SK-N-SH treated with all-trans-retinoic acid at 6 μM for 48 hours (cell line): ENCODE measurements around the gene KRT17.

Source experiments
- ATAC-seq: fragments of 200-7000 bp; cut with Tn5 transposase; 3 replicates; pipeline ENCODE4 v1.9.1; 2020; ENCODE audit warnings: mild to moderate bottlenecking, moderate library complexity
- ARNTL ChIP-seq: fragments of 450-650 bp; formaldehyde crosslinking; IDR thresholded peaks from 2 replicates; pipeline ENCODE4 v1.5.0; 2020; ENCODE audit warnings: low read depth, mild to moderate bottlenecking, moderate library complexity, borderline replicate concordance
- BACH2 ChIP-seq: fragments of 250-450 bp; sonication (Bioruptor Pico); IDR thresholded peaks from 2 replicates; pipeline ENCODE4 v1.9.0; 2021; ENCODE audit warnings: mild to moderate bottlenecking, borderline replicate concordance
- CREB5 ChIP-seq: fragments of 250-450 bp; sonication (Bioruptor Pico); IDR thresholded peaks from 2 replicates; pipeline ENCODE4 v1.5.1; 2020; ENCODE audit warnings: low read depth, mild to moderate bottlenecking, moderate library complexity
- CSDC2 ChIP-seq: fragments of 250-450 bp; sonication (Bioruptor Pico); IDR thresholded peaks from 2 replicates; pipeline ENCODE4 v1.5.0; 2020; ENCODE audit warnings: mild to moderate bottlenecking, moderate library complexity
- CSRNP3 ChIP-seq: fragments of 250-450 bp; sonication (Bioruptor Pico); IDR thresholded peaks from 2 replicates; pipeline ENCODE4 v1.5.1; 2021; ENCODE audit warnings: mild to moderate bottlenecking, moderate library complexity
- ESRRG ChIP-seq: fragments of 250-450 bp; sonication (Bioruptor Pico); IDR thresholded peaks from 2 replicates; pipeline ENCODE4 v1.6.1; 2021; ENCODE audit warnings: mild to moderate bottlenecking
- GLIS3 ChIP-seq: fragments of 250-450 bp; sonication (Bioruptor Pico); IDR thresholded peaks from 2 replicates; pipeline ENCODE4 v1.5.0; 2020; ENCODE audit warnings: mild to moderate bottlenecking, moderate library complexity
- ISL1 ChIP-seq: fragments of 250-450 bp; sonication (Bioruptor Pico); IDR thresholded peaks from 2 replicates; pipeline ENCODE4 v2.1.2; 2022; ENCODE audit warnings: mild to moderate bottlenecking, moderate library complexity
- OSR1 ChIP-seq: fragments of 250-450 bp; sonication (Bioruptor Pico); IDR thresholded peaks from 2 replicates; pipeline ENCODE4 v1.8.0; 2022; ENCODE audit warnings: moderate library complexity, mild to moderate bottlenecking, inconsistent platforms
- PATZ1 ChIP-seq: fragments of 250-450 bp; sonication (Bioruptor Pico); IDR thresholded peaks from 2 replicates; pipeline ENCODE4 v1.8.0; 2020; ENCODE audit warnings: mild to moderate bottlenecking, moderate library complexity, borderline replicate concordance
- POU6F1 ChIP-seq: fragments of 250-450 bp; sonication (Bioruptor Pico); IDR thresholded peaks from 2 replicates; pipeline ENCODE4 v1.8.0; 2021; ENCODE audit warnings: low read depth, mild to moderate bottlenecking, moderate library complexity, borderline replicate concordance
- PPARA ChIP-seq: fragments of 250-450 bp; sonication (Bioruptor Pico); IDR thresholded peaks from 2 replicates; pipeline ENCODE4 v1.5.0; 2020; ENCODE audit warnings: mild to moderate bottlenecking, borderline replicate concordance
- RARB ChIP-seq: fragments of 250-450 bp; sonication (Bioruptor Pico); IDR thresholded peaks from 2 replicates; pipeline ENCODE4 v1.8.0; 2021; ENCODE audit warnings: mild to moderate bottlenecking, moderate library complexity
- TCF4 ChIP-seq: fragments of 250-450 bp; sonication (Bioruptor Pico); IDR thresholded peaks from 2 replicates; pipeline ENCODE4 v1.8.0; 2021; ENCODE audit warnings: mild to moderate bottlenecking, moderate library complexity, borderline replicate concordance
- TOX ChIP-seq: fragments of 250-450 bp; sonication (Bioruptor Pico); IDR thresholded peaks from 2 replicates; pipeline ENCODE4 v1.8.0; 2021; ENCODE audit warnings: mild to moderate bottlenecking, moderate library complexity, borderline replicate concordance
- TSHZ2 ChIP-seq: fragments of 250-450 bp; sonication (Bioruptor Pico); IDR thresholded peaks from 2 replicates; pipeline ENCODE4 v1.5.0; 2020; ENCODE audit warnings: mild to moderate bottlenecking, moderate library complexity
- ZC3H10 ChIP-seq: fragments of 250-450 bp; sonication (Bioruptor Pico); IDR thresholded peaks from 2 replicates; pipeline ENCODE4 v1.5.1; 2021; ENCODE audit warnings: mild to moderate bottlenecking, moderate library complexity
- ZFP3 ChIP-seq: fragments of 250-450 bp; sonication (Bioruptor Pico); IDR thresholded peaks from 2 replicates; pipeline ENCODE4 v1.5.0; 2020; ENCODE audit warnings: mild to moderate bottlenecking, moderate library complexity
- ZFP30 ChIP-seq: fragments of 450-650 bp; formaldehyde crosslinking; IDR thresholded peaks from 2 replicates; pipeline ENCODE4 v1.5.0; 2022; ENCODE audit warnings: mild to moderate bottlenecking, moderate library complexity
- ZNF565 ChIP-seq: fragments of 450-650 bp; formaldehyde crosslinking; conservative IDR thresholded peaks from 2 replicates; pipeline ENCODE4 v1.5.0; 2020; ENCODE audit warnings: low read depth, mild to moderate bottlenecking, moderate library complexity
- ZNF8 ChIP-seq: fragments of 450-650 bp; formaldehyde crosslinking; IDR thresholded peaks from 2 replicates; pipeline ENCODE4 v1.5.0; 2020; ENCODE audit warnings: mild to moderate bottlenecking, moderate library complexity

The KRT17 gene

GRCh38 chr17:41592601-41593305, 31.6 kb downstream of the KRT17 start (continued):
- no peak for TF ChIP-seq CREB5
- no peak for TF ChIP-seq CSRNP3 (CRISPR knock-in tag)

GRCh38 chr17:41589301-41589700, 35.1 kb downstream of the KRT17 start:
- no peak for ATAC-seq
- TF ChIP-seq ZC3H10 (no peak), ZFP30 (CRISPR knock-in tag) (no peak), TCF4 (no peak), TOX (CRISPR knock-in tag) (no peak), RARB (CRISPR knock-in tag) (no peak), ZNF565 (CRISPR knock-in tag) (no peak), CSDC2 (CRISPR knock-in tag) (no peak)

- ATAC-seq: no peak
- no peak for TF ChIP-seq ZNF565 (CRISPR knock-in tag)
- no peak for TF ChIP-seq PPARA (CRISPR knock-in tag)
- no peak for TF ChIP-seq BACH2 (CRISPR knock-in tag)
- TF ChIP-seq, all 23 proteins: peak for 0
These were observed 36.1 kb downstream of the KRT17 start for GRCh38 chr17:41588126-41588810.

- TF ChIP-seq TOX (CRISPR knock-in tag): no peak
- no peak for TF ChIP-seq OSR1
- no peak for TF ChIP-seq TCF4
- no peak for TF ChIP-seq BACH2 (CRISPR knock-in tag)
- no peak for TF ChIP-seq ZFP3 (CRISPR knock-in tag)
- TF ChIP-seq CREB5: no peak
- no peak for TF ChIP-seq PATZ1 (CRISPR knock-in tag)
- TF ChIP-seq POU6F1: no peak
- no peak for TF ChIP-seq ZFP30 (CRISPR knock-in tag)
- TF ChIP-seq TSHZ2: no peak
- no peak for TF ChIP-seq CSRNP3 (CRISPR knock-in tag)
- TF ChIP-seq ZNF565 (CRISPR knock-in tag): no peak
- no peak for TF ChIP-seq ESRRG (CRISPR knock-in tag)
- TF ChIP-seq PPARA (CRISPR knock-in tag): no peak
- TF ChIP-seq CSDC2 (CRISPR knock-in tag): no peak
- no peak for TF ChIP-seq ARNTL (CRISPR knock-in tag)
- TF ChIP-seq ZC3H10: no peak
- no peak for TF ChIP-seq ISL1 (CRISPR knock-in tag)
- TF ChIP-seq ZNF8 (CRISPR knock-in tag): no peak
- TF ChIP-seq GLIS3 (CRISPR knock-in tag): no peak
These were observed 37.4 kb downstream of the KRT17 start, which contains the start of gene KRT14 for GRCh38 chr17:41586863-41587495. Gene KRT14 (minus strand): TSS chr17:41586895. CDS start chr17:41586834, 61 bp downstream.

More at GRCh38 chr17:41586863-41587495, 37.4 kb downstream of the KRT17 start, which contains the start of gene KRT14:
- ATAC-seq: no peak
